Occipital lobe (tissue), 2 donors: ENCODE results near the gene SSC4D. TPM values are rescaled to one million over a fixed set of nuclear protein-coding genes. Genes with fewer than 3 reads are reported as not detected.
A peak's percentile ranks its signal among the peaks of the same experiment; 100 is the strongest.

Experiments used
- DNase-seq: peaks from one replicate; lab custom pipeline; 2025; lab: John Stamatoyannopoulos, UW
- total RNA-seq: library from RNA; depleted of rRNA; stranded (reverse); fragments of >200 nt; gene quantifications from one replicate; pipeline ENCODE4 v1.2.3, GENCODE V29; 2014

Gene SSC4D
- total RNA-seq, 1 donor from 2014 or later: 0.94 TPM

GRCh38 chr7:76356115-76356514 is 53.4 kb downstream of the SSC4D start:
- no peak for DNase-seq

- no peak for DNase-seq
Measured at GRCh38 chr7:76354981-76355730, 54.3 kb downstream of the SSC4D start.

DNA sequence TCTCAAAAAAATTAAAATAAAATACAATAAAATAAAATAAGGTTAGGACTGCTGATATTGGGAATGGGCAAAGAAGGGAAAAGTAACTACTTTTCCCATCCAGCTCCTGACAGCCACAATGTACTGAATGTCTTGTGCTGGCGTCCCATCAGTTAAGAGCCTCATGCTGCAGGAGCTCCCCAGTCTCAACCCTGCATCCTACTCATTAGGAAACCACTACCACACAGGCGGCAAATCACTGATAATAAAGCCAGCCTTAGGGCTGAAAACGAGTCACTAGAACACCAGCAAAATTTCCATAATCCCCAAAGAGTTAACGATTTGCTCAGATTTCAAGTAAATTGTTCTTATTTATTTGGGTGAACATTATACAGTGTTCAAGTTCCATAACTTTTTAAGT is 55.0 kb downstream of the SSC4D start:
- no peak for DNase-seq

GRCh38 chr7:76353744-76354143 is 55.8 kb downstream of the SSC4D start:
- no peak for DNase-seq

- peak; percentile 24 for DNase-seq
Measured at GRCh38 chr7:76352193-76352592, 57.3 kb downstream of the SSC4D start.

DNA sequence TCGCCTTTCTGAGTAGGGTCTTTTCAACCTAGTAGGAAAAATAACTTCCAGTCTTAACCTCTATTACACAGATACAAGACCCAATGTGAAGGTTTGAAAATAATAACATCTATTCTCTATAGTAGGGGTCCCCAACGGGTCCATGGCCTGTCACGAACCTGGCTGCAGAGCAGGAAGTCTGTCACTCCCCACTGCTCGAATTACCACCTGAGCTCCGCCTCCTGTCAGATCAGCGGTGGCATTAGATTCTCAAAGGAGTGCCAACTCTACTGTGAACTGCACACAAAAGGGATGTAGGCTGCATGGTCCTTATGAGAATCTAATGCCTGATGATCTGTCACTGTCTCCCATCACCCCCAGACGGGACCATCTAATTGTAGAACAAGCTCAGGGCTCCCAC is 58.1 kb downstream of the SSC4D start:
- DNase-seq: no peak

- no peak for DNase-seq
Measured at GRCh38 chr7:76349313-76349885, 60.1 kb downstream of the SSC4D start.

DNA sequence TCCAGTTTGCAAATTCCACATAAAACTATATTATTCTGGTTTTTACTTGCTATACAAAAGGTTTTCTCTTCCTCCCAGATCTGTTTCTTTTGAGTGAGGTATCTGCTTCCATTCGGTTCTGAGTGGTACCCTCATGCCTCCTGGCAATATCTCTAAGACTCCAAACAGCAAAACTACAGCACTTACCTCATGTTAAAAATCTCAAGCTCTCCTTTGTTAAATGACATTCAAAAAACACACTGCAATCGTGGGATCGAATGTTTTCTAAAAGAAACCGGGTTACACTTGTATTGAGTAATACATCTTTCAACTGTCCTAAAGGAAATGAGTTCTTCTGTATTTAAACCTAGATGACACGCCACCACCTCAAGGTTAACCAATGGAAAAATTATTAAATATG is 61.8 kb downstream of the SSC4D start:
- no peak for DNase-seq

DNA sequence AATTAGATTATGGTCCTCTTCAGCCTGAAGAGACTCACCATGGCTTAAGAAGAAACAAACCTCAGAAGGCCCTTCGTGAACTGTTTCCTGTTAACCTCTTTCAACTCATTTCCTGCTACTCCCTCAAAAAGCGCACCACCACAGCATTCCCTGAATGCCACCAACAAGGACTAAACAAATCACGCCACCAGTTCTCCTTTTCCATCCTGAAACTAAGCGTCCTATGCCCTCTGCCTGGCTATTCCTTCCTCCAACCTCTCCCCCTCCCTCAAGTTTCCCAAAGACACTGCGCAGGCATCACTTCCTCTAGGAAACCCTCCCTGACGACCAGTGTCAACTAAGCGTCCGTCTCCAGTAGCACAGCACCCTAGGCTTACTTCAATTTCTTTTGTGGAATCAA is 62.7 kb downstream of the SSC4D start:
- DNase-seq: no peak

GRCh38 chr7:76346097-76346496 is 63.4 kb downstream of the SSC4D start:
- DNase-seq: no peak

DNA sequence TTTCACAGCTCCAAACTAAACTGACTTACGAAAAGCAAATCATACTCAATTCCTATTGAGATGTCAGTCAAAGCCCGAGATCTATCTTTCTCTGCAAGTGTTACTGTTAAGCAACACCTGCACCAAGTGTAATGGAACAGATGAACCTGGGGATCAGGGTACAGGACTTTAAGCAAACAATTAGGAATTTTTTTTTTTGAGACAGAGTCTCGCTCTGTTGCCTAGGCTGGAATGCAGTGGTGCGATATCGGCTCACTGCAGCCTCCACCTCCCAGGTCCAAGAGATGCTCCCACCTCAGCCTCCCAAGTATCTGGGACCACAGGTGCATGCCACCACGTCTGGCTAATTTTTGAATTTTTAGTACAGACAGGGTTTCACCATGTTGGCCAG is 65.6 kb downstream of the SSC4D start:
- no peak for DNase-seq

DNA sequence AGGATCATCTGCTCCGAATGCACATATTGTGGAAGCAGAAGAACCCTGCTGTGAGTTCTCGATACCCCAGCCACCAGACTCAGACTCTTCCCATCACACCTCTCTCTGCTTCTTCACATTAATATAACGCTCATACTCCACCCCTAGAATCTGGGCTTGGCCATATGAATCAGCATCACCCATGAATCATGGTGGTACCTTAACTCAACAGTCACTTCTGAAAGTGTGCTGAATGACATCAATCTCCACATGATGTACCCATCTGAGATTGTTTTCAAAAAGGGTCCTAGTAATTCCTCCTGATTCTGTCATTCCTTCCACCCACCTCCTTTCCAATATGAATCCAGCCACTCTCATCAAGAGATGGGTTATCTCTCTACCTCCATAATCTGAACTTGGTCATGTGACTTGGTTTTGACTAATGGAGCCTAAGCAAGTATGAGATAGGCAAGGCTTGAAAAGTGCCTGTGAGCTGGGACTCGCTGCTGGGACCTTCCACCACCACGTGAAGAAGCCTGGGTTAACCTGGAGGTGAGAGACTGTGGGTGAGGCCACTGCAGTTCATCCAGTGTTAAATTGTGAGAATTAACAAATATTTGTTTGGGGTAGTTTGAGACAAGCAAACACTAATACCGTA is 66.1 kb downstream of the SSC4D start:
- no peak for DNase-seq

- no peak for DNase-seq
Measured at GRCh38 chr7:76342222-76342621, 67.3 kb downstream of the SSC4D start.

- DNase-seq: no peak
Measured at GRCh38 chr7:76340617-76341131, 68.8 kb downstream of the SSC4D start.

Other genes with a start within 250 kb of the SSC4D start
- 6.7 TPM for gene SRRM3, start 207.8 kb downstream of the SSC4D start, total RNA-seq
- gene HSPB1, start 107.0 kb downstream of the SSC4D start, total RNA-seq: 2.7 TPM
- gene YWHAG, start 50.7 kb downstream of the SSC4D start, total RNA-seq: 387 TPM
- gene ZP3, start 15.3 kb upstream of the SSC4D start, total RNA-seq: 1.4 TPM
- gene DTX2, start 52.0 kb upstream of the SSC4D start, total RNA-seq: 5.9 TPM
- gene UPK3B, start 100.9 kb upstream of the SSC4D start, total RNA-seq: not detected
- gene SPDYE16, start 133.6 kb upstream of the SSC4D start, total RNA-seq: not detected
- 3.3 TPM for gene POMZP3, start 217.6 kb upstream of the SSC4D start, total RNA-seq